HG02571 (cell line): Measurements from ENCODE around the gene GRK1.
"Not testable (repeated sequence)": the region's sequence is repeated elsewhere in the genome, so short reads cannot be mapped to it uniquely, and the experiment has no call there.

Experiments used
- ATAC-seq: cut with Tn5 transposase; IDR thresholded peaks from one replicate; pipeline ENCODE4 v1.9.1; 2021; ENCODE audit warnings: mild to moderate bottlenecking, moderate library complexity; ENCODE audit not compliant: unreplicated experiment

GRK1 gene

DNA sequence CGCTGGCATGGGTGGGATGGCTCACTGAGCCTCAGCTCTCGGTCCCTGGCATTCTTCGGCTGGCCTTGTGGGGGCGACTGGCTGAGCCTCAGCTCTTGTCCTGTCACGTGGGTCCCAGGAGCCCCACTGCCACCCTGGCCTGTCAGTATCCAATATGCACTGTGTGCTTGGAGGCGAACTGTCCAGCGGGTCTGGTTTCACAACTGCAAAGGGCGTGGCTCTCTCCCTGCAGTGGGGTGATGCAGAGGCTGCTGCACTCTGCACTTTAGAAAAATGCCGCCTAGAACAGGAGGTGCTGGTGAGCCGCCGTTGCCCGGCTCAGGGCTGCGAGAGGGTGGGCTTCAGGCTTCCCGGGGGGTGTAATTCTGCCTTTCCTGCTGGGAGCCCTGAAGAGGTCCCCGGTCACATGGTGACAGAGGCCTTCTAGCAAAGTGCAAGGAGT lies 75.0 kb downstream of the GRK1 start:
- no peak for ATAC-seq

DNA sequence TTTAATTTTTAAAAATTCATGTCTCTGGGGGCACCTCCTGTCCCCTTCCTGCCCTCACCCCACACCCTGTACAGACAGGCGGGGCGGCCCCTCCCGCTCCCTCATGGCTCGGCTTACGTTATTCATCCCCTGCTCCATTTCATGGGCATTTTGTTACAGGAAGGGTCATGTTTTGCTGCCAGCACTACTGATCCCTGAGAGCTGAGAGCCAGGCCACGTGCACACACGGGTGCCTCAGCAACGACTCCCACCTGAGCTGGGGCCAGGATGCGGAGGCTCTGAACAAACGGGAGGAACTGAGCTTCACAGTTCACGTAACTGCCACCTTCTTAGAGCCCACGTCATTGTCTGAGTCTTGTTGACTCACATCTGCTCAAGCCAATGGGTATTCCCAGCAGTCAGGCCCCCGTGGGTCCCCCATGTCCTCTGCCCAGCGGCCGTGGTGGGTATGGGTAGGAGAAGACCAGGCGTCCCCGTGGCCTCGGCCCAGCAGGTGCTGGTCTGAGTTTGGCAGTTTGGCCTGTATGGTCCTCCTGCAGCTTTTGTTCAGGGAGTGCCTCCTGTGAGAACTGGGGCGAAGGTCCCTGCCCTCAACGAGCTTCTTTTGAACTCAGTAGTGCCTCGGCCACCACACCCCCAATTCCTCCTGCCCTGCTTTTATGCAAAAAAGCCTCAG lies 75.6 kb downstream of the GRK1 start:
- ATAC-seq: no peak

DNA sequence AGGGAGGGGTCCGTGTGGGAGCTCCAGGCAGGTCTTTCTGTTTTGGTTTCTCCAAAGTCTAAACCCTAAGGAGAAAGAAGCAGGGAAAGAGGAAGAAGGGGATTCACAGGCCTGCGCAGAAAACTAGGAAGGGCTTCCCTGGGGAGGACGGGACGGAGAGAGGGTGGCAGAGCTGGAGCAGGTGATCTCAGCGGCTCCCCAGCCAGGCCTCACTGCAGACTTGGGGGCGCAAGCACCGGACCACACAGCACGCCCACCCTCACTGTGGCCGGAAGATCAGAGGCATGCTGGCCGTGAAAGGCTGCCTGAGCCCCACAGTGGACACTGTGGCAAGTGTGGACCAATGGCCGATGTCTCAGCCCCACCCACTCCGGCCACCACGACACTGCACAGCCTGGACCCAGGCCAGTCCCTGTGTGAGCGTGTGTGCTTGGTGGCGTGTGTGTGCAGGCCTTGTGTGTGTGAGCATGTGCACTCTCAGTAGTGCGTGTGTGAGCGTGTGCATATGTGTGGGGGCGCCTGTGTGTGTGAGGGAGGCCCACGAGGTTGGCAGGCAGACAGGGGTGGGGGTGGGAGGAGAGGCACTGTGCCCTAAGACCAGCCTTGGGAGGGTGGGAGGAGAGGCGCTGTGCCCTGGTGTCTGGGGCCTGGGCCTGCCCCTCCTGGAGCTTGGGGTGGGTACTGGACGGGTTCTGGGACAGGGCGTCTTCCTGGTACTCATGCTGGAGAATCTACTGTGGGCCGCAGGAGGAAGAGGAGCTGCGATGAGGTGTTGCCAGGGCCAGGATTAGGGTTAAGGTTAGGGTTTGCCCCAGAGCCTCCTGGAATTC lies 76.6 kb downstream of the GRK1 start:
- no peak for ATAC-seq

DNA sequence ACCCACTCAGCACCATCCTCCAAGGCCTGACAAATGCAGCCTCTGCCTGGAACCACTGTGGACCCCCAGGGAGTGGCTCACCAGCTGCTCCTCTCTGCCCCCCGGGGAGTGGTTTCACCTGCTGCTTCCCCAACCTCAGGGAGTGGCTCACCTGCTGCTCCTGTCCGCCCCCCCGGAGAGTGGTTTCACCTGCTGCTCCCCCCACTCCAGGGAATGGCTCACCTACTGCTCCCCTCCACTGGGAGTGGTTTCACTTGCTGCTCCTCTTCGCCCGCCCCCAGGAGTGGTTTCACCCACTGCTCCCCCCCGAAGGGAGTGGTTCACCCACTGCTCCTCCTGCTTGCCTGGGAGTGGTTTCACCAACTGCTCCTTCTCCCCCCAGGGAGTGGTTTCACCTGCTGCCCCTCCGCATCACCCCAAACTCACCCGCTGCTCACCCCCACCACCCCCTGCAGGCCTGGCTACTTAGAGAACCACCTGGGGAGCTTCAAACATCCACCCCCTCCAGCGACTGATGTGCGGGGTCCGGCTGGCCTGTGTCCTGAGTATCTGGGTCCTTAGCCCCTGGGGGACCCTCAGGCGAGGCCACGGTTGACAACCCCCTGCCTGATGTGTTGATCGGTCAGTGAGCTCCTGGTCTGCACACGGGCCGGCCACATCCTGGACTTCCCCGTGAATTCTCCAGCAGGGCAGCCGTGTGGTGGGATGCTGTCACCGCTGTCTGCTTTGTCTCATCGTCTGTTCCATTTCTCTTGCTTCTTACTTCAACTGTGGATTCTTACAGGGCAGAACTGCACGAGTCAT lies 77.4 kb downstream of the GRK1 start:
- no peak for ATAC-seq

DNA sequence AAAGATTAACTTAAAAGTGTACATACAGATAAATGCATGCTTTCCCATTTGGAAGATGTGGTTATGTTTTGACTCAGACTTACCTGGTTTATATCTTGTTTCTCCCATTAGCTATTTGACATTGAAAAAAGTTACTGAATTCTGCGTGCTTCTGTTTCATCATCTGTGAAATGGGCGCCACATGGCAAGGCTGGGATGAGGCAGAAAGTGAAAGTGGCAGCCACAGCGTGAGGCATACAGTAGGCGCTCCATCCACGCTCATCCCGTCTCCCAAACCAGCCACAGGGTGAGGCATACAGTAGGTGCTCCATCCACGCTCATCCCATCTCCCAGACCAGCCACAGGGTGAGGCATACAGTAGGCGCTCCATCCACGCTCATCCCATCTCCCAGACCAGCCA lies 78.0 kb downstream of the GRK1 start:
- ATAC-seq: no peak

DNA sequence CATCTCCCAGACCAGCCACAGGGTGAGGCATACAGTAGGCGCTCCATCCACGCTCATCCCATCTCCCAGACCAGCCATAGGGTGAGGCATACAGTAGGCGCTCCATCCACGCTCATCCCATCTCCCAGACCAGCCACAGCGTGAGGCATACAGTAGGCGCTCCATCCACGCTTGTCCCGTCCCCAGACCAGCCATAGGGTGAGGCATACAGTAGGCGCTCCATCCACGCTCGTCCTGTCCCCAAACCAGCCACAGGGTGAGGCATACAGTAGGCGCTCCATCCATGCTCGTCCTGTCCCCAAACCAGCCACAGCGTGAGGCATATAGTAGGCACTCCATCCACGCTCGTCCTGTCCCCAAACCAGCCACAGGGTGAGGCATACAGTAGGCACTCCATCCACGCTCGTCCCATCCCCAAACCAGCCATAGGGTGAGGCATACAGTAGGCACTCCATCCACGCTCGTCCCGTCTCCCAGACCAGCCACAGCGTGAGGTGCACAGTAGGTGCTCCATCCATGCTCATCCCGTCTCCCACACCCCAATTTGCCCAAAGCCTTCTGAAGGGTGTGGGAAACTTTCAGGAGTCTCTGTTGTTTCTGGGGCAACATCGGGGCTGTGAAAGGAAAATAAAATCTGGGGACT lies 78.6 kb downstream of the GRK1 start:
- not testable (repeated sequence) for ATAC-seq

DNA sequence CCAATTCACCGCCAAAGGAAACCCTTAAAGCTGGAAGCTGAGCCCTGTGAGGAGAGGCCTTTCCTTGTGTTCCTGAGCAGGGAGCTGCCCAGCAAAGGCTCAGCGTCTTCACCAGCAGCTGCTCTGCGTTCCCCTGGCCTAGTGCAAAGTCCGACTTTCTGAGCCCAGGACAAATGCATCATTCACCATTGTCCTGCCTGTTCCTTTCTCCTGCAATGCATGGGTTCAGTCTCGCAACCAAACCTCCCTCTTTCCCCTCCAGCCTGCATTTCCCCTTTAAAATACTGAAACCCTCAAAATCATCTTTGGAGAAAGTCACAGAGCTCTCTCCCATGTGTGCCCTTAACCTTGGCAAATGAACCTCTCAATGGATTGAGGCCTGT lies 79.1 kb downstream of the GRK1 start:
- ATAC-seq: no peak

DNA sequence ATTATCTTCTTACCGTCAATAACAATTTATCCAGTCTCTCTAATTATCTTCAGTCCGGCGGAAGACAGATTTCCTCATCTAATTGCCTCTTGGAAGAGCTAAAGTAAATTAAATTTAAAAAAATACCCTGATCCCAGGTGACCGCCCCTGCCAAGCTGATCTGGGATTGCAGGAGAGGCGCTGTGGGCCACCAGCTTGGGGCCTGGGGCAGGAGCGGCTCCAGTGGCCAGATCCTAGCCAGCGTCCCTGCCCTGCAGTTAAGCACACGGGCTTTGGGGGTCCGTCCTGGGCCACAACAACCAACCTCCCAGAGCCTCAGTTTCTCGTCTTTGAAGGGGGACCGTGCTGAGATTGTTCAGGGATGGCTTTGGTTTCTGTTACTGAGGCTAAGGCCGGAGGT lies 79.7 kb downstream of the GRK1 start:
- no peak for ATAC-seq

DNA sequence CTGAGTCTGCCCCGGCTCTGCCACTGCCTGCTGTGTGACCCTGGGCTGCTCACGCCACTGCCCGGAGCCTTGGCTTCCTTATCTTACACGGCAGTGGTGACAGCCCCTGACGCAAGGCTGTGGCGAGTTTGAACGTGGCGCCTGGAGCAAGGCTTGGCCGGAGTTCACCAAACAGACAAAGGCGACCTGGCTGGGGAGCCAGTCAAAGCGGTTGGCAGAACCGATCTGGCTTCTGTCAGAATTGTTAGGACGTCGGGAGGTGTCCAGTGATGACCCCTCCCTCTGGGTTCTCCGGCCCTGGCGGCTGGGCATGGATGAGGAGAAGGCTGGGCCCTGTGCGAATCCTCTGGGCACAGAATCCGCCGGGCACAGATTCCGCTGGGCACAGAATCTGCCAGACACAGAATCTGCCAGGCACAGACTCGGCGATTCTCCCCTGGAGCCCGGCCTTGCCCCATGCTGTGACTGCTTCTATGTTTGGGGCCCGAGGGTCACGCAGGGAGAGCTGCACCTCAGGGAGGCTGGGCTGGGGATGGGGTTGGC lies 80.3 kb downstream of the GRK1 start:
- ATAC-seq: no peak

DNA sequence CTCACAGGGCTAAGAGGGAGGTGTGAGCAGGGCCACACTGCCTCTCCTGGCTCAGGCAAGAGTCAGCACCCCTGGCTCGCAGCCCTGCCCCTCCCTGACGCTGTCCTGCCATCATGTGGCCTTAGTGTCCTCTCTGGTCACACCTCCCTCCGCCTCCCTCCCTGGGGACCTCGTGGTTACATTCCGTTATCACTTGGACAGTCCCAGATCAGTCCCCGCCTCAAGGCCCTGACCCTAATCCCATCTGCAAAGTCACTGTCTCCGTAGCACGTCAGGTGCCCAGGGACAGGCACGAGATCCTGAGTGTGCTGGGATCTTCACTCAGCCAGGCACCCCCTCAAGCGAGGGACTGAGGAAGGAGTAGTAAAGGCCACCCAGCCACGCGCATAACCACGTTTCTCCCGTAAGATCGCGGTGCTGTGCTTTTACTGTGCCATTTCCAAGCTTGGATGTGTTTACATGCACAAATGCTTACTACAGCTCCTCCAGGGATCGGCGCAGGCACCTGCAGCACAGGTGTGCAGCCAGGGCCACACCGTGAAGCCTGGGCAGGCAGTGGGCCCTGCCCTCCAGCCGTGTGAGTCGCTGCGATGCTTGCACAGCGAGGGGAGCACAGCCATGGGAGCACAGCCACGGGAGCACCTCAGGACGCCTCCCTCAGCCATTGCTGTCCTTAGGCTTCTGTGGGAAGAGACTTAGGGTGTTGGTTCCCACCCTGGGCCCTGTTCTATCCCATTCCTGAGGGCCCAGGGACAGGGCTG lies 81.3 kb downstream of the GRK1 start:
- ATAC-seq: no peak

DNA sequence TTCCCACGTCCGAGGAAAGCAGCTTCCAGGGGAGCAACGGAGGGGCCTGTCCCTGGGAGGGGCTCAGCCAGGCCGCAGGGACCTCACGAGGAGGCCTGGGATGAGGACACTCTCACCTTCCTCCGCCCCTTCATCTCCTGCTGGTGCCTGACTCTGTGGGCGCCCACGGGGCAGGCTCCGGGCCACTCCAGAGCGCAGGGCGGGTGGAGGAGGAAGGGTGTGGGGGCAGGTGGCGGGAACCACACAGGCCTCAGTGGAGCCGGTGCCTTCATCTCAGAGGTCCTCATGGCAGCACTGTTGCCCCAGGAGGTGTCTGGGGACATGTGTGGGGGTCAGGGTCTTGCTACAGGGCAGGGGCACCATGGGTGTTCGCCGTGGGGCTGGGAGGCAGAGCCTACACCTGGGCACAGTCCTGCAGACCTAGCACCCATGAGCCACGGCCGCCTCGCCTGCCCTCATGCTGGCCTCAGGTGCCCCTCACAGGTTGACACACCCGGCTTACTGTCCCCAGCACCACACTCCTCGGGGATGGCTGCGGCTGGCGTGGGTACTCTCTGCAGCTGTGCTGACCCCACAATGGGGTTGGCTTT lies 81.9 kb downstream of the GRK1 start:
- ATAC-seq: no peak

DNA sequence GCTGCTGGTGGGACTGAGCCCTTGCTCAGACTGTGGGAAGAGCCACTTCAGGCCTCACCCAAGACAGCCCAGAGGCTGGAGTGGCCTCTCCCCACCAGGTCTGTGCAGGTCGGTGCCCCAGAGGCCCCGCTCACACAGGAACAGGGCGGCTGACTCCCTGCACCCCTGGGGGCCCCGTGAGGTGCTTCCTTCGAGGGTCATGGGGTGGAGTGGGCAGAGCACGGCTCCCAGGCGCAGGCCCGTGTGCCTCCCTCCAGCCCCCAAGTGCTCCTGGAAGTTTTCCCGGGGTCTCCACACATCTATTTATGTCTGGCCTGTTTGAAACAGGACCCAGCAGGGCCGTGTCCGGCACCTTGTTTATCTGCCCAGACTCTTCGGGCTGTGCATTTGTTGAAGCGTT lies 82.5 kb downstream of the GRK1 start:
- no peak for ATAC-seq

DNA sequence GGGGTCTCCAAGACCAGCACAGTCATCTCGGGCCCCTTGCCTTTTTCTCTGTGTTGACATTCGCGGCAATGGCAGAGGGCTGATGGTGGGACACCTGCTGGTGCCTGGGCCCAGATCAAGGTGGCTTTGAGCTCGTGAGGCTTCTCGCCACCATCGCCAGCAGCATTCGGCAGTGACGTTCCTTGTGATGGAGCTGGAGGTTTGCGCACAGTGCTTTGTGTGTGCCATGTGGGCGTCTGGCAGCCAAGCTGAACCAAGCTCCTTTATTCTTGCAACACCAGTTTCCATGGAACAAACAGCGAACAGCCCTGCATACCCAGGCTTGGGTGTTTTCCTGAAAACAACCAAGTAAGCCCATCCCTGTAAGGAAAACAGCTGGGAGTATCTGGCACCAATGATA lies 82.9 kb downstream of the GRK1 start:
- no peak for ATAC-seq

DNA sequence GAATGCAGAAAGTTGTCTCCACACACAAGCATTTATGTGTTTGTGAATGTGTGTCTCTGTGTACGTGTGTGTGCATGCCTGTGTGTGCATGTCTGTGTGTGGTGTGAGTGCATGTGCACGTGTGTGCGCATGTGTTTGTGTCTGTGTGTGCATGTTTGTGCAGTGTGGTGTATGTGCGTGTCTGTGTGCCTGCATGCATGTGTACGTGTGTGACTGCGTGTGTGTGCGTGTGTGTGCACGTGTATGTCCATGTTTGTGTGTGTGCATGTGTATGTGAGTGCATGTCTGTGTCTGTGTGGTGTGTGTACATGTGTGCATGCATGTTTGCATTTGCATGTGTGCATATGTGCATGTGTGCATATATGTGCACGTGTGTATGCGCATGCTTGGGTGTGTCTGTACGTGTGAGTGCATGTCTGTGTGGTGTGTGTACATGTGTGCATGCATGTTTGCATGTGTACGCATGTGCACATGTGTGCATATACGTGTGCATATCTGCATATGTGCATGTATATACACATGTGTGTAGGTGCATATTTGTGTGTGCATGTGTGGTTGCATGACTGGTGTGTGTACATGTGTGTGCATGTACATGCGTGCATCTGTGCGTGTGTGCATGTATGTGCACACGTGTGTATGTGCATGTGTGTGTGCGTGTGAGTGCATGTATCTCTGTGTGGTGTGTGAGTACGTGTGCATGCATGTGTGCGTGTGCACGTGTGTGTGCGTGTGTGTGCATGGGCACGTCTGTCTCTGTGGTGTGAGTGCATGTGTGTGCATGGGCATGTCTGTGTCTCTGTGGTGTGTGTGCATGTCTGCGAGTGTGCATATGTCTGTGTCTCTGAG lies 83.8 kb downstream of the GRK1 start:
- no peak for ATAC-seq

DNA sequence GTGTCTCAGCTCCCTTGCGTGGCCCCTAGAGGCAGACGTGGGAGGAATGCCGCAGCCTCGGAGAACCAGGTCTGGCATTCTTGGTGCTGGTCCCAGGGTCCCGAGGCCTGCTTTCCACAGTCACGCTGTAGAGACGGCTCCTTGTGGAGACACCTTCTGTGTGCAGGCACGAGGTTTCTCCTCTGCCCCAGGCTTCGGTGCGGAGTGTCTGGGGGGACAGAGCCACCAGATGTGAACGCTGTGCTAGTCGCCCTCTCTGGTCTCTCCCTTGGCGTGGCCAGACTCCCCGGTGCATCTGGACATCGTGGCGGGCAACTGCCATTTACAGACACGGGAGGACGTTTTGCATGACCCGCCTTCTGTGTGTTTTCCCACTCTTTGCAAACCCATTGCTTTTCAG lies 84.5 kb downstream of the GRK1 start:
- no peak for ATAC-seq

DNA sequence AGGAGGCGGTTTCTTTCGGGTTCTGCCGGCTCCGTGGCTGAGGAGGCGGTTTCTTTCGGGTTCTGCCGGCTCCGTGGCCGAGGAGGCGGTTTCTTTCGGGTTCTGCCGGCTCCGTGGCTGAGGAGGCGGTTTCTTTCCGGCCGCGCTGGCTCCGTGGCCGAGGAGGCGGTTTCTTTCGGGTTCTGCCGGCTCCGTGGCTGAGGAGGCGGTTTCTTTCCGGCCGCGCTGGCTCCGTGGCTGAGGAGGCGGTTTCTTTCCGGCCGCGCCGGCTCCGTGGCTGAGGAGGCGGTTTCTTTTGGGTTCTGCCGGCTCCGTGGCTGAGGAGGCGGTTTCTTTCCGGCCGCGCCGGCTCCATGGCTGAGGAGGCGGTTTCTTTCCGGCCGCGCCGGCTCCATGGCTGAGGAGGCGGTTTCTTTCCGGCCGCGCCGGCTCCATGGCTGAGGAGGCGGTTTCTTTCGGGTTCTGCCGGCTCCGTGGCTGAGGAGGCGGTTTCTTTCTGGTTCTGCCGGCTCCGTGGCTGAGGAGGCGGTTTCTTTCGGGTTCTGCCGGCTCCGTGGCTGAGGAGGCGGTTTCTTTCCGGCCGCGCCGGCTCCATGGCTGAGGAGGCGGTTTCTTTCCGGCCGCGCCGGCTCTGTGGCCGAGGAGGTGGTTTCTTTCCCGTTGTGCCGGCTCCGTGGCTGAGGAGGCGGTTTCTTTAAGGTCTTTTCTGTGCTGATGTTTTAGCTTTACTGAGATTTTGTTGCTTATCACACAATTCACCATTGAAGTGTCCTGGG lies 85.4 kb downstream of the GRK1 start:
- ATAC-seq: not testable (repeated sequence)

DNA sequence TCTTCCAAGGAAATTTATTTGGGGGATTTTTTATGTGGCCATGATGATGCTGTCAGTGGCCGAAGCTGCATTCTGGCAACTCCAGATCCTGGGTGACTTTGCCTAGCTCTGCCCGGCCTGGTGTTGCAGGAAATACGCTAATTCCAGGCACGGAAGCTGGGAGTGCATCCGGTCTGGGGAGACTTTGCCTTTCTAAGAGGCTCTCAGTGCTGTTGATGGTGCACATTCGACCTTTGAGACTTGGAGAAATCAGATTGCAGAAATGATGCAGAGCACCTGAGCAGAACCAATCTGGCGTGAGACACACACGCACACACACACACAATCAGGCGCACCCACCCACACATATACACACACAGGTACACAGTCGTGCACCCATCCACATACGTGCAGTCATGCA lies 86.2 kb downstream of the GRK1 start:
- ATAC-seq: no peak

DNA sequence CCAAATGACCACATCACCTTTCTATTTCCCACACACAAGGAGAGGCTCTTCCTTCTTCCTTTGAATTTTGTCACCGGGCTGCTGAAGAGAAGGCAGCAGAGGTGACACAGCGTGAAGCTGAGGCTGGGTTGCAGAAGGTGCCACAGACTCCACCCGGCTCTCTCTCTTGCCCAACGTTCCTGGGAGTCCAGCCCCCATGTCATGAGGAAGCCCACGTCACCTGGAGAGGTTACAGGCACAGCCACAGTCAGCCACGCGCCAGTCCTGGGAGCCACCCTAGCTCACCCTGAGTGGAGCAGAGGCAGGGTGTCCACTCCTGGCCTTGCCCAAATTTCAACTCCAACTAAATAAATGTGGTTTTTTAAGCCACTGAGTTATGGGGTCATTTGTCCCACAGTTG lies 87.2 kb downstream of the GRK1 start:
- ATAC-seq: no peak
